ENCODE measurements around the gene TBCK. TPM values are rescaled to one million over a fixed set of nuclear protein-coding genes. Genes with fewer than 3 reads are reported as not detected.

The TBCK gene
- total and polyA plus RNA-seq, 10 donors: 6.7 to 61.3 (median 44.7) TPM

DNA sequence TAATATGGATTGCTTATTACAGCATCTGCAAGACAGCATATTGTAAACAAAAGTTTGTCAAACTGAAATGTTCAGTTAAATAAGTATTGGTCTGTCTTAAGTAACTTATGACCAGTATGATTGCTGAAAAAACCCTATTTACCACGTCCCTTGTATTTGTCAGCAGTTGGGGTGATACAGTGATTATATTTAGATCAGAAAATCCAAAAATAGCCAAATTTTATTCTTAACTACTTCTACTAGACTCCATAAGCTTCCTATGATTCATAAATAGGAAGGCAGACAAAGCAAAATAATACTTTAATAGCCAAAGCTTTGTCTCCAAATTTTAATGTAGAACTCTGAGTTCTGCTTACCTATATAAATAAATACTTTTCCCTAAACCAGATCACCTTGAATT, 45.3 kb downstream of the TBCK start:
- intact Hi-C loops (cut with DNase I; ENCODE audit: low total_unique reads): no loop called here
- Histone ChIP-seq H3K27me3 (replicated peaks in 1 of 7) (no peaks in the 10 kb centered on the region), H3K27ac (no peak overlapping the region), H3K9me3 (no peaks in the 10 kb centered on the region), H3K4me1 (peaks cover 0 to 2% (median 0%) of the 10 kb centered on the region in 6 donors), H3K4me3 (no peak overlapping the region), H3K36me3 (peaks cover 0 to 11% (median 0%) of the 10 kb centered on the region in 6 donors)
- no peak for DNase-seq
- TF ChIP-seq POLR2A (IDR thresholded peaks at IDR 0.05) (no peak), POLR2AphosphoS5 (IDR thresholded peaks at IDR 0.05) (no peak)
- TF ChIP-seq, protein P1, sequence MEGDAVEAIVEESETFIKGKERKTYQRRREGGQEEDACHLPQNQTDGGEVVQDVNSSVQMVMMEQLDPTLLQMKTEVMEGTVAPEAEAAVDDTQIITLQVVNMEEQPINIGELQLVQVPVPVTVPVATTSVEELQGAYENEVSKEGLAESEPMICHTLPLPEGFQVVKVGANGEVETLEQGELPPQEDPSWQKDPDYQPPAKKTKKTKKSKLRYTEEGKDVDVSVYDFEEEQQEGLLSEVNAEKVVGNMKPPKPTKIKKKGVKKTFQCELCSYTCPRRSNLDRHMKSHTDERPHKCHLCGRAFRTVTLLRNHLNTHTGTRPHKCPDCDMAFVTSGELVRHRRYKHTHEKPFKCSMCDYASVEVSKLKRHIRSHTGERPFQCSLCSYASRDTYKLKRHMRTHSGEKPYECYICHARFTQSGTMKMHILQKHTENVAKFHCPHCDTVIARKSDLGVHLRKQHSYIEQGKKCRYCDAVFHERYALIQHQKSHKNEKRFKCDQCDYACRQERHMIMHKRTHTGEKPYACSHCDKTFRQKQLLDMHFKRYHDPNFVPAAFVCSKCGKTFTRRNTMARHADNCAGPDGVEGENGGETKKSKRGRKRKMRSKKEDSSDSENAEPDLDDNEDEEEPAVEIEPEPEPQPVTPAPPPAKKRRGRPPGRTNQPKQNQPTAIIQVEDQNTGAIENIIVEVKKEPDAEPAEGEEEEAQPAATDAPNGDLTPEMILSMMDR (IDR thresholded peaks at IDR 0.05 in 8 of 11, conservative IDR thresholded peaks at IDR 0.05 in 3 of 11): no peak
- 81 to 93% (median 88%) methylated on average over 1 of the region's 1 CpG for WGBS, 5 donors

DNA sequence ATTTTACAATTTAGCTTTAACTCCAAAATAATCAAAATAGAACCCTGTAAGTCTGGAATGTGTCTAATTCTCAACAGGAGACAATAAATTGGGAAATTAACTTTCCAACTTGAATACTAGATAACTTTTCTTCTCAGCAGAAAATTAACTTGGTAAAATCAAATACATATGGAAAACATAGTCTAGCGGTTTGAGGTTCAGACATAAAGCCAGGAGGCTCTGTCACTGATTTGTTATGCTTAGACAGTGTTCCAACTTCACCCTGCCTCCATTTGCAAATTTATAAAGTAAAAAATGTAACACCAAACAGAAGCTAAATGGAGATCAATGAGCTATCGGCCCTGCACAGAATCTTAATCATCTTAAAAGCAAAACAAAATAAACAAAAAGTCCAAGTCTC, 46.3 kb downstream of the TBCK start:
- TF ChIP-seq, protein P1 (IDR thresholded peaks at IDR 0.05 in 8 of 11, conservative IDR thresholded peaks at IDR 0.05 in 3 of 11): no peak
- no peak for TF ChIP-seq POLR2A (IDR thresholded peaks at IDR 0.05)
- TF ChIP-seq POLR2AphosphoS5 (IDR thresholded peaks at IDR 0.05): no peak
- peaks cover 0 to 2% (median 0%) of the 10 kb centered on the region in 6 donors for H3K4me1 ChIP-seq
- no peak overlapping the region for H3K4me3 ChIP-seq
- intact Hi-C loops (cut with DNase I; ENCODE audit: low total_unique reads): no loop called here
- no peak for DNase-seq
- H3K9me3 ChIP-seq: no peaks in the 10 kb centered on the region
- H3K36me3 ChIP-seq: peaks cover 0 to 6% (median 0%) of the 10 kb centered on the region in 6 donors
- no peaks in the 10 kb centered on the region for H3K27me3 ChIP-seq (replicated peaks in 1 of 7)
- WGBS, 5 donors: 93 to 98% (median 95%) methylated on average over 2 of the region's 2 CpGs
- H3K27ac ChIP-seq: no peak overlapping the region

DNA sequence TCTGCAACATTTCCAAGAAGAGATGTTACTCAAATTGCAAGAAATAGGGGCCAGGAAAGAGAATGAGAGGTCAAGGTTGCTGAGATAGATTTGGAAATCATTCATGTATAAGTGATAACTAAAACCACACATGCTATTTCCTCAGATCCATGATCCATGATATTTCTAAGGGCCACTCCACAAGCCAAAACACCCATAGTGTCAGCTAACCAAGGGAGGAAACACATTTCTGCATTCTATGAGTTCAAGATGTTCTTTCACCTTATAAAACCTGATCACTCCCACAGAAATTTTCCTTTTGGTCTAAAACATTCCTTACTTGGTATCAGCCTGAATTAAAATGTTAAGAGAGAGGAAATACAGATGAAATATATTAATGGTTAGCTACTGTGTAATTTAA, 47.2 kb downstream of the TBCK start:
- DNase-seq: no peak
- Histone ChIP-seq H3K27me3 (replicated peaks in 1 of 7) (no peaks in the 10 kb centered on the region), H3K4me3 (no peak overlapping the region), H3K4me1 (peaks cover 0 to 2% (median 0%) of the 10 kb centered on the region in 6 donors), H3K9me3 (no peaks in the 10 kb centered on the region), H3K27ac (no peak overlapping the region), H3K36me3 (no peaks in the 10 kb centered on the region)
- intact Hi-C loops (cut with DNase I; ENCODE audit: low total_unique reads): no loop called here
- TF ChIP-seq, protein P1 (IDR thresholded peaks at IDR 0.05 in 8 of 11, conservative IDR thresholded peaks at IDR 0.05 in 3 of 11): no peak
- TF ChIP-seq POLR2A (IDR thresholded peaks at IDR 0.05) (no peak), POLR2AphosphoS5 (IDR thresholded peaks at IDR 0.05) (no peak)

DNA sequence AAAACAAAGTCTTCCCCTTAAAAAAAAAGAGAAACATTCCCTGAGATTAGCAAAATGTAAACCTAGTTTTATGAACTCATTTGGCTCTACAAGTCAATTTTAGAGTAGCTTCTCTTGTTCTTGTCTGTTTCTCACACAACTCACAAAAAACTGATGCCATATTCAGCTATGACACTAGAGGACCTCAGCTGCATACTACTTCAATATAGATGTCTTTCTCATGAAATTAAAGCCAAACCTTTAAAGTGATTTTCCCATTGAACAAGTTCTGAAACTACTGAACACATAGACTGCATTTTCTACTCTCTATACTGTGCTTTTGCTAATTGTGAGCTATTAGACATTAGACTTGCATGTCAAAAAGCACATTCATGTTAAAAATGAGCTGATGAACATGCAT, 49.8 kb downstream of the TBCK start:
- no peaks in the 10 kb centered on the region for H3K27me3 ChIP-seq (replicated peaks in 1 of 7)
- no peak overlapping the region for H3K27ac ChIP-seq
- peaks cover 0 to 2% (median 0%) of the 10 kb centered on the region in 6 donors for H3K4me1 ChIP-seq
- TF ChIP-seq, protein P1 (IDR thresholded peaks at IDR 0.05 in 8 of 11, conservative IDR thresholded peaks at IDR 0.05 in 3 of 11): peak in 1 of 11 experiments; percentile 31
- no peak for TF ChIP-seq POLR2A (IDR thresholded peaks at IDR 0.05)
- TF ChIP-seq POLR2AphosphoS5 (IDR thresholded peaks at IDR 0.05): no peak
- H3K9me3 ChIP-seq: no peaks in the 10 kb centered on the region
- no peak for DNase-seq
- H3K36me3 ChIP-seq: no peaks in the 10 kb centered on the region
- H3K4me3 ChIP-seq: no peak overlapping the region
- intact Hi-C loops (cut with DNase I; ENCODE audit: low total_unique reads): no loop called here

All from spleen (tissue), 11 donors.